HepG2 (cell line): ENCODE data around the gene CSTPP1.

Source experiments
- ATAD3A ChIP-seq: sonication (generic); formaldehyde crosslinking; IDR thresholded peaks from 2 replicates; pipeline ENCODE4 v1.4.0; 2020; ENCODE audit warnings: missing genetic modification reagents
- BCL6 ChIP-seq: IDR thresholded peaks from 2 replicates; pipeline ENCODE4 v1.6.1; 2016; ENCODE audit warnings: missing genetic modification reagents, missing compliant biosample characterization
- NR3C1 ChIP-seq: sonication (generic); formaldehyde crosslinking; IDR thresholded peaks from 2 replicates; pipeline ENCODE4 v1.4.0; 2020; ENCODE audit warnings: missing genetic modification reagents
- RXRA ChIP-seq: sonication (generic); formaldehyde crosslinking; IDR thresholded peaks from 2 replicates; pipeline ENCODE4 v1.5.1; 2020; ENCODE audit warnings: missing genetic modification reagents
- SIN3A ChIP-seq: IDR thresholded peaks from 2 replicates; pipeline ENCODE4 v1.6.1; 2011; ENCODE audit warnings: low read depth, mild to moderate bottlenecking, control low read depth, low read length, borderline replicate concordance
- TCF7L2 ChIP-seq: IDR thresholded peaks from 2 replicates; pipeline ENCODE4 v1.6.1; 2011; ENCODE audit warnings: mild to moderate bottlenecking, low read depth, low read length, moderate library complexity
- TF ChIP-seq, protein P1 (sequence below): sonication (generic); formaldehyde crosslinking; IDR thresholded peaks from 2 replicates; pipeline ENCODE4 v1.5.0; 2020; ENCODE audit warnings: mild to moderate bottlenecking, missing genetic modification reagents, moderate library complexity
- TF ChIP-seq, protein P2 (sequence below): sonication (generic); formaldehyde crosslinking; IDR thresholded peaks from 2 replicates; pipeline ENCODE4 v1.4.0; 2020; ENCODE audit warnings: missing genetic modification reagents
- TF ChIP-seq, protein P3 (sequence below): sonication (generic); formaldehyde crosslinking; IDR thresholded peaks from 2 replicates; pipeline ENCODE4 v1.4.0; 2020; ENCODE audit warnings: missing genetic modification reagents
- TF ChIP-seq, protein P4 (sequence below), 2 experiments: IDR thresholded peaks; 2 replicates each; pipeline ENCODE4 v1.6.1; 2011 to 2012; ENCODE audit warnings: low read length in 2 of 2, borderline replicate concordance in 1 of 2, low read depth in 1 of 2, mild to moderate bottlenecking in 1 of 2, moderate library complexity in 1 of 2

DNA sequence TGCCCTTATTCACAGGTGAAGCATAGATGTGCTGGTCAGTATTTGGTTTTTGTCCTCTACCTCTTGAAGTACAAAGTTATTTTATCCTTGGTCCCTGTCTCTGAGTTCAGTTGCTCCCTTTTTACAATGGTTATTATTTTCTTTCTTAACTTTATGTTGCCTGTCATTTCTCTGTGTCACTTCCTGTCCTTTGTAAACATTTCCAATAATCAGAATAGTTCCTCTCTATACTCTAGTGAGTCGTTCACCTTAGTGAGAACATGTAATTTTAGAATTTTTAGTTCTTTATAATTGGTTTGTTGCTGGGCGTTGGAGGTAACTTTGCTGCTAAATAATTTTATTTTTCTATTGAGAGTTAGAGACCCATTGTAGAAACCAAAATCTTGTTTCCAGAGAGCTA, 16.0 kb downstream of the CSTPP1 start:
- TF ChIP-seq ATAD3A (CRISPR knock-in tag) (no peak), BCL6 (no peak), TCF7L2 (no peak), NR3C1 (CRISPR knock-in tag) (no peak), RXRA (CRISPR knock-in tag) (no peak), SIN3A (no peak)
- TF ChIP-seq, protein P1, sequence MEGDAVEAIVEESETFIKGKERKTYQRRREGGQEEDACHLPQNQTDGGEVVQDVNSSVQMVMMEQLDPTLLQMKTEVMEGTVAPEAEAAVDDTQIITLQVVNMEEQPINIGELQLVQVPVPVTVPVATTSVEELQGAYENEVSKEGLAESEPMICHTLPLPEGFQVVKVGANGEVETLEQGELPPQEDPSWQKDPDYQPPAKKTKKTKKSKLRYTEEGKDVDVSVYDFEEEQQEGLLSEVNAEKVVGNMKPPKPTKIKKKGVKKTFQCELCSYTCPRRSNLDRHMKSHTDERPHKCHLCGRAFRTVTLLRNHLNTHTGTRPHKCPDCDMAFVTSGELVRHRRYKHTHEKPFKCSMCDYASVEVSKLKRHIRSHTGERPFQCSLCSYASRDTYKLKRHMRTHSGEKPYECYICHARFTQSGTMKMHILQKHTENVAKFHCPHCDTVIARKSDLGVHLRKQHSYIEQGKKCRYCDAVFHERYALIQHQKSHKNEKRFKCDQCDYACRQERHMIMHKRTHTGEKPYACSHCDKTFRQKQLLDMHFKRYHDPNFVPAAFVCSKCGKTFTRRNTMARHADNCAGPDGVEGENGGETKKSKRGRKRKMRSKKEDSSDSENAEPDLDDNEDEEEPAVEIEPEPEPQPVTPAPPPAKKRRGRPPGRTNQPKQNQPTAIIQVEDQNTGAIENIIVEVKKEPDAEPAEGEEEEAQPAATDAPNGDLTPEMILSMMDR = no peak
- TF ChIP-seq, protein P2, sequence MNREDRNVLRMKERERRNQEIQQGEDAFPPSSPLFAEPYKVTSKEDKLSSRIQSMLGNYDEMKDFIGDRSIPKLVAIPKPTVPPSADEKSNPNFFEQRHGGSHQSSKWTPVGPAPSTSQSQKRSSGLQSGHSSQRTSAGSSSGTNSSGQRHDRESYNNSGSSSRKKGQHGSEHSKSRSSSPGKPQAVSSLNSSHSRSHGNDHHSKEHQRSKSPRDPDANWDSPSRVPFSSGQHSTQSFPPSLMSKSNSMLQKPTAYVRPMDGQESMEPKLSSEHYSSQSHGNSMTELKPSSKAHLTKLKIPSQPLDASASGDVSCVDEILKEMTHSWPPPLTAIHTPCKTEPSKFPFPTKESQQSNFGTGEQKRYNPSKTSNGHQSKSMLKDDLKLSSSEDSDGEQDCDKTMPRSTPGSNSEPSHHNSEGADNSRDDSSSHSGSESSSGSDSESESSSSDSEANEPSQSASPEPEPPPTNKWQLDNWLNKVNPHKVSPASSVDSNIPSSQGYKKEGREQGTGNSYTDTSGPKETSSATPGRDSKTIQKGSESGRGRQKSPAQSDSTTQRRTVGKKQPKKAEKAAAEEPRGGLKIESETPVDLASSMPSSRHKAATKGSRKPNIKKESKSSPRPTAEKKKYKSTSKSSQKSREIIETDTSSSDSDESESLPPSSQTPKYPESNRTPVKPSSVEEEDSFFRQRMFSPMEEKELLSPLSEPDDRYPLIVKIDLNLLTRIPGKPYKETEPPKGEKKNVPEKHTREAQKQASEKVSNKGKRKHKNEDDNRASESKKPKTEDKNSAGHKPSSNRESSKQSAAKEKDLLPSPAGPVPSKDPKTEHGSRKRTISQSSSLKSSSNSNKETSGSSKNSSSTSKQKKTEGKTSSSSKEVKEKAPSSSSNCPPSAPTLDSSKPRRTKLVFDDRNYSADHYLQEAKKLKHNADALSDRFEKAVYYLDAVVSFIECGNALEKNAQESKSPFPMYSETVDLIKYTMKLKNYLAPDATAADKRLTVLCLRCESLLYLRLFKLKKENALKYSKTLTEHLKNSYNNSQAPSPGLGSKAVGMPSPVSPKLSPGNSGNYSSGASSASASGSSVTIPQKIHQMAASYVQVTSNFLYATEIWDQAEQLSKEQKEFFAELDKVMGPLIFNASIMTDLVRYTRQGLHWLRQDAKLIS (CRISPR knock-in tag) = no peak
- TF ChIP-seq, protein P3, sequence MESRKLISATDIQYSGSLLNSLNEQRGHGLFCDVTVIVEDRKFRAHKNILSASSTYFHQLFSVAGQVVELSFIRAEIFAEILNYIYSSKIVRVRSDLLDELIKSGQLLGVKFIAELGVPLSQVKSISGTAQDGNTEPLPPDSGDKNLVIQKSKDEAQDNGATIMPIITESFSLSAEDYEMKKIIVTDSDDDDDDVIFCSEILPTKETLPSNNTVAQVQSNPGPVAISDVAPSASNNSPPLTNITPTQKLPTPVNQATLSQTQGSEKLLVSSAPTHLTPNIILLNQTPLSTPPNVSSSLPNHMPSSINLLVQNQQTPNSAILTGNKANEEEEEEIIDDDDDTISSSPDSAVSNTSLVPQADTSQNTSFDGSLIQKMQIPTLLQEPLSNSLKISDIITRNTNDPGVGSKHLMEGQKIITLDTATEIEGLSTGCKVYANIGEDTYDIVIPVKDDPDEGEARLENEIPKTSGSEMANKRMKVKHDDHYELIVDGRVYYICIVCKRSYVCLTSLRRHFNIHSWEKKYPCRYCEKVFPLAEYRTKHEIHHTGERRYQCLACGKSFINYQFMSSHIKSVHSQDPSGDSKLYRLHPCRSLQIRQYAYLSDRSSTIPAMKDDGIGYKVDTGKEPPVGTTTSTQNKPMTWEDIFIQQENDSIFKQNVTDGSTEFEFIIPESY (CRISPR knock-in tag) = no peak
- TF ChIP-seq, protein P4, sequence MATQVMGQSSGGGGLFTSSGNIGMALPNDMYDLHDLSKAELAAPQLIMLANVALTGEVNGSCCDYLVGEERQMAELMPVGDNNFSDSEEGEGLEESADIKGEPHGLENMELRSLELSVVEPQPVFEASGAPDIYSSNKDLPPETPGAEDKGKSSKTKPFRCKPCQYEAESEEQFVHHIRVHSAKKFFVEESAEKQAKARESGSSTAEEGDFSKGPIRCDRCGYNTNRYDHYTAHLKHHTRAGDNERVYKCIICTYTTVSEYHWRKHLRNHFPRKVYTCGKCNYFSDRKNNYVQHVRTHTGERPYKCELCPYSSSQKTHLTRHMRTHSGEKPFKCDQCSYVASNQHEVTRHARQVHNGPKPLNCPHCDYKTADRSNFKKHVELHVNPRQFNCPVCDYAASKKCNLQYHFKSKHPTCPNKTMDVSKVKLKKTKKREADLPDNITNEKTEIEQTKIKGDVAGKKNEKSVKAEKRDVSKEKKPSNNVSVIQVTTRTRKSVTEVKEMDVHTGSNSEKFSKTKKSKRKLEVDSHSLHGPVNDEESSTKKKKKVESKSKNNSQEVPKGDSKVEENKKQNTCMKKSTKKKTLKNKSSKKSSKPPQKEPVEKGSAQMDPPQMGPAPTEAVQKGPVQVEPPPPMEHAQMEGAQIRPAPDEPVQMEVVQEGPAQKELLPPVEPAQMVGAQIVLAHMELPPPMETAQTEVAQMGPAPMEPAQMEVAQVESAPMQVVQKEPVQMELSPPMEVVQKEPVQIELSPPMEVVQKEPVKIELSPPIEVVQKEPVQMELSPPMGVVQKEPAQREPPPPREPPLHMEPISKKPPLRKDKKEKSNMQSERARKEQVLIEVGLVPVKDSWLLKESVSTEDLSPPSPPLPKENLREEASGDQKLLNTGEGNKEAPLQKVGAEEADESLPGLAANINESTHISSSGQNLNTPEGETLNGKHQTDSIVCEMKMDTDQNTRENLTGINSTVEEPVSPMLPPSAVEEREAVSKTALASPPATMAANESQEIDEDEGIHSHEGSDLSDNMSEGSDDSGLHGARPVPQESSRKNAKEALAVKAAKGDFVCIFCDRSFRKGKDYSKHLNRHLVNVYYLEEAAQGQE (IDR thresholded peaks at IDR 0.05; ENCODE audit: borderline replicate concordance in 1 of 2, low read depth in 1 of 2, low read length in 2 of 2) = no peak
